Measurements from ENCODE around the gene TVP23A.
"Not testable (repeated sequence)": the region's sequence is repeated elsewhere in the genome, so short reads cannot be mapped to it uniquely, and the experiment has no call there.

The TVP23A gene

DNA sequence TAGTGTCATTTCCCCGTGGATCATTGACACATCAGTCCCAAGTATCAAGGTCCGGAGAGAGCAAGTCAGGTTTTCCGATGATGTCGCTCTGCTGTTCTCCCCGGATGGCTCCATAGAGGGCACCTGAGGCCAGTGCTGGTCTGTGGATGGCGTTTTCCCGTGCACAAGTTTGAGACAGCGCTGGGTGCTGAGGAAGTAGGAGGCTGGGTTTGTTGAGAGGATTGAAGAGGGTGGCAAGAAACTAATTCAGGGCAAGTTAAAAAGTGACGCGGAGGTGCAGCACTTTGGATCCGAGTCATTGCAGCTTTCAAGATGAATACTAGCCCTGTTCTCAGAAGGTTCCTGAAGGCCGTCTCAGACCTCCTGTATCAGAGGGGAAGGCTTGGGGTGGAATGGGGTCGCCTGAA lies 67.3 kb downstream of the TVP23A start:
- no peak for DNase-seq (ENCODE audit: low spot score)

DNA sequence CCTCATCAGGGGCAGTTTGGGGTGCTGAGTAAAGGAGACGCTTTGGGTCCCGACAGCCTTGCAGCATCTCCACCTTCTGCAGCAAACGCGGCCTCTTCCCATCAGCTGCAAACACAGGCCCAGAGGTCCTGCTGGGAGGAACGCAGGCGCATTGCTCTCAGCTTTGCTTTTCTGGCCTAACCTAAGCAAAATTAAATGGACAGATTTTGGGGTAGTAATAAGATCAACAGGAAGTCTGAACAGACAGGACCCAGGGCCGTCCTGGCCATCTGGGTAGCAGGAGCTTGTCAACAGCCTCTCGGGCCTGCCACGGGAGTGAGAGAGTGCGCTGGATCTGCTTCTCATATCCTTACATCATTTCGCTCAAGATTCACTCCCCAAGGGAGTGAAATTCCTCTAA lies 67.8 kb downstream of the TVP23A start:
- DNase-seq (ENCODE audit: low spot score): no peak

GRCh38 chr16:10745841-10746240 lies 72.8 kb downstream of the TVP23A start:
- no peak for DNase-seq (ENCODE audit: low spot score)

GRCh38 chr16:10744370-10745030 lies 74.1 kb downstream of the TVP23A start:
- DNase-seq (ENCODE audit: low spot score): no peak

GRCh38 chr16:10743610-10744369 lies 74.8 kb downstream of the TVP23A start, which contains the start of gene NUBP1:
TSS of gene NUBP1 (plus strand) at chr16:10743842. CDS start at chr16:10743864, 22 bp downstream.
- DNase-seq (ENCODE audit: low spot score): peak; percentile 97

DNA sequence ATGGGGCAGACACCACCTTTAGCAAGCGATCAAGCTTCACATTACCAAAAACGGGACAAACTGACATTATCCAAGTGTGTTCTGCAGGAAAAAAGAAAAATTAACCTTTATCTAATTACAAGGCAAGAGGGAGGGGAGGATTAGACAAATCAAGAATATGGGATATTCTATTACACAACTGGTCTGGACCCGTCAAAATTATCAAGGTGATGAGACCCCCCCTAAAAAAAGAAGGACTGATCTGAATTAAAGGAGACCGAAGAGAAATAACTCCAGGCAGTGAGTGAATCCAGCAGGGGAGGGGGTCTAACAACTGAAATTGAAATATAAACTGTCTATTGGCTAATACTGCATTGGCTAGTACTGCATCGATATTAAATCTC lies 75.4 kb downstream of the TVP23A start:
- no peak for DNase-seq (ENCODE audit: low spot score)

- no peak for DNase-seq (ENCODE audit: low spot score)
Observed at GRCh38 chr16:10741844-10742243, 76.8 kb downstream of the TVP23A start.

DNA sequence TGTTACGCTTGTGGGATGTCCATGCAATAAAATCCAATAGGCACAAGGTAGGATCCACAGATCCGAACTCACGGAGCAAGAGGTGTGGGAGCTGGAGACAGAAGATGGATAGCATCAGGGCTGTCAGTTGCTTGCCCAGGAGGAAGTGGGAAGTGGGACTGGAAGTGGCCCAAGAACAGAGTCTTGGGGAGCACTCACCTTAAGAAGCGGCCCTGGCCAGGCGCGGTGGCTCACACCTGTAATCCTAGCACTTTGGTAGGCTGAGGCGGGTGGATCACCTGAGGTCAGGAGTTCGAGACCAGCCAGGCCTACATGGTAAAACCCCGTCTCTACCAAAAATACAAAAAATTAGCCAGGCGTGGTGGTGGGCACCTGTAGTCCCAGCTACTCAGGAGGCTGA lies 77.3 kb downstream of the TVP23A start:
- DNase-seq (ENCODE audit: low spot score): not testable (repeated sequence)

DNA sequence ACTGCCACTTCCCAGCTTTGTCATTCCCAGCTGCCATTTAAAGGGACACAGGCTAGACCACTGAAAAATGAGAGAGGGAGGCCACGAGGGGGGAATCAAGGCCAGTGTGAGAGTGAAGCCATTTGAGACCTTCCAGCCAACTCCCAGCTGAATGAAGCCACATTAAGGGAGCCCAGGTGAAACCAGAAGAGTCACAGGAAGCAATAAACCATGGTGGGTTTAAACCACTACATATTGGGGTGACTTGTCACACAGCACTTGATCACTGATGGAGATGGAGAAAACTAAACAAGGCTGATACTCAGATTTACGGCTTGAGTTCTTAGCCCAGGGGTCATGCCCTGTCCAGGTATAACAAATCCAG lies 77.8 kb downstream of the TVP23A start:
- no peak for DNase-seq (ENCODE audit: low spot score)

DNA sequence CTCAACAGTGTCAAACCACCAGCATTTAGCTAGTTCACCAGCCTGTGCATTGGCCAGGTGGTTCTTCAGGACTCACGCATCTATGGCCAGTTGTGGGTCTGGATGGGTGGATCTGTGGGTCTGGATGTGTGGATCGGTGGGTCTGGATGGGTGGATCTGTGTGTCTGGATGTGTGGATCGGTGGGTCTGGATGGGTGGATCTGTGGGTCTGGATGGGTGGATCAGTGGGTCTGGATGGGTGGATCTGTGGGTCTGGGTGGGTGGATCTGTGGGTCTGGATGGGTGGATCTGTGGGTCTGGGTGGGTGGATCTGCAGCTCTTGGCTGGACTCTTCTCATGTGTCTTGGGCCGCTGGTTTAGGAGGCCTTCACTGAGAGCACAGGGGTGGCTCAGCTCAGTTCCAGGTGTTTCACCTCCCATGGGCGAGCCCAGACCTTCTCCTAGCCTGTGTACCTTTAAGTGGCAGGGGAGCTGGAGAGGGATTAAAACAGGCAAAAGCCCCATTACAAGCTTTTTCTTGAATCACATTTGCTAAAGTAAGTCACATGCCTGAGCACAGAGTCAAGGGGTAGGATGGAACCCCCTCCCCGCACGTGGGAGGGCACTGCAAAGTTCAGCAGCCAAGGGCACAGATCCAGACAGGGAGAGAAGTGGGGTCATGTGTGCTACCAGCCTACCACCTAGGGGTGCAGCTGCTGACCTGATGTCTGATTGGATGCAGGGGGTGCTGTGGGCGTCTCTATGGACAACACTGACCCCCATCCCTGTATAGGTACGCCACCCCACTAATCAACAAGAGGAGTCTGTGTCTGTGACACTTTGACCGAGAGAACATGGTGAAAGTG lies 78.4 kb downstream of the TVP23A start:
- no peak for DNase-seq (ENCODE audit: low spot score)

DNA sequence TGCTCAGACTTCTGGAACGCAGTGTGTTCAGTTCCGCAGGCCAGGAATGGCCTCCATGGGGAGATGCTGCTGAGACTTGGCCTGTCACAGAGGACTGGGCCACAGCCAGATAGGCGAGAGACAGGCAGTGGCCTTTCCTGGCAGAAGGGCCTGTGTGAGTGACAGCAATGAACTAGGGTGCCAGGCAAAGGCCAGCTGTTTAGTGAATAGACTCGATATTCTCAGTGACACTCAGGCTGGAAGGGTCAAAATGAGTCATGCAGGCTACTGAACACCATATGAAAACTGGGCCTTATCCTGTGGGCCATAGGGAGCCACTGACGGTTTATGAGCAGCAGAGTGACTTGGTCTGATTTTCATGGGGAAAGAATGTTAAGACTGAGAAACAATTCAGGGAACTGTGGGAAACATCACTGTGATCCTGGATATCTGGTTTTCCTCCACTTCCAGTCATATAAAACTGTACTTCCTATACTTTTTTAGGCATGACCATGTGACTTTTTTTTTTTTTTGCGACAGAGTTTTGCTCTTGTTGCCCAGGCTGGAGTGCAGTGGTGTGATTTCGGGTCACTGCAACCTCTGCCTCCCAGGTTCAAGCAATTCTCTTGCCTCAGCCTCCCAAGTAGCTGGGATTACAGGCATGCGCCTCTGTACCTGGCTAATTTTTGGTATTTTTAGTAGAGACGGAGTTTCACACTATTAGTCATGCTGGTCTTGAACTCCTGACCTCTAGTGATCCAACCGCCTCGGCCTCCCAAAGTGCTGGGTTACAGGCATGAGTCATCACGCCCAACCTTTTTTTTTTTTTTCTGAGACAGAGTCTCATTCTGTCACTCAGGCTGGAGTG lies 80.1 kb downstream of the TVP23A start:
- DNase-seq (ENCODE audit: low spot score): no peak

GRCh38 chr16:10737068-10737625 lies 81.4 kb downstream of the TVP23A start:
- peak; percentile 60 for DNase-seq (ENCODE audit: low spot score)

- no peak for DNase-seq (ENCODE audit: low spot score)
Observed at GRCh38 chr16:10731790-10732189, 86.8 kb downstream of the TVP23A start.

DNA sequence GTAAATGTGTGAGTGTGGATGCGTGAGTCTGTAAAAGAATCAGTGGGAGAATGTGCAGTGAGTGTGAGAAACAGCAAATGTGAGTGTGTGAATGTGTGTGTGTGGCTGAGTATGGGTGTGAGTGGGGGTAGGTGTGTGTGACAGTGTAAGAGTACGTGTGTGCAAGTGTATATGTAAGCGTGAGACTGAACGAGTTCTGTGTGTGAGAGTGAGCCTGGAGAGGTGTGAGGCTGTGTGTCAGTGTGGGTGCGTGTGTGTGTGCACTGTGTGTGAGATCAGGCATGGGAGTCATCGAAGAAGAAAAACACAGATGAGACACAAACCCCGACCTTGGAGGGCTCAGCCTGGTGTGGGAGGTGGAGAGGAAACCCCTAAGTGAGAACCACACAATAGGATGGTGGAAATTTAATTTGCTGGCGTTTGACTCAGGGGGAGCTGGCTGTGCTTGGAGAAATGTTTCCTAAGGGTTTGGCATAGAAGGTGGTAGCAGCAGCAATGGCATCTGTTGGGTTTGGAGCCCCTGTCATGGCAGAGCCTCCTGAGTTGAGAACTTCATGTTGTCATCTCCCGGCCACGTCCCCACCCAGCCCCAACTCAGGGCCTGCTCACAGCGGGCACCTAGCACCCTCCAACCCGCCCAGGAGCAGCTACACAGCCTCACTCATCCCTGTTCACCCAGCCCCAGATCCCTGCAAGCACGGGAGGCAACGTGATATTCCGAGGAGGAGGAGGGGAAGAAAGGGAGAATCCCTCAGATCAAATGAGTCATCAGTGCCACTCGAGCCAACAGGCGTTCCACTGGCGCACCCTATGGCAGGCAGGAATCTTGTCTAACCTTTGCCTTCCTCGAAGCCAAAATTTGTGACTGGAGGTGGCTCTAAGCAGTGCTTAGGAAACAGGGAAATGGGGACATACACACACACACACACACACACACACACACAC lies 89.2 kb downstream of the TVP23A start:
- no peak for DNase-seq (ENCODE audit: low spot score)

DNA sequence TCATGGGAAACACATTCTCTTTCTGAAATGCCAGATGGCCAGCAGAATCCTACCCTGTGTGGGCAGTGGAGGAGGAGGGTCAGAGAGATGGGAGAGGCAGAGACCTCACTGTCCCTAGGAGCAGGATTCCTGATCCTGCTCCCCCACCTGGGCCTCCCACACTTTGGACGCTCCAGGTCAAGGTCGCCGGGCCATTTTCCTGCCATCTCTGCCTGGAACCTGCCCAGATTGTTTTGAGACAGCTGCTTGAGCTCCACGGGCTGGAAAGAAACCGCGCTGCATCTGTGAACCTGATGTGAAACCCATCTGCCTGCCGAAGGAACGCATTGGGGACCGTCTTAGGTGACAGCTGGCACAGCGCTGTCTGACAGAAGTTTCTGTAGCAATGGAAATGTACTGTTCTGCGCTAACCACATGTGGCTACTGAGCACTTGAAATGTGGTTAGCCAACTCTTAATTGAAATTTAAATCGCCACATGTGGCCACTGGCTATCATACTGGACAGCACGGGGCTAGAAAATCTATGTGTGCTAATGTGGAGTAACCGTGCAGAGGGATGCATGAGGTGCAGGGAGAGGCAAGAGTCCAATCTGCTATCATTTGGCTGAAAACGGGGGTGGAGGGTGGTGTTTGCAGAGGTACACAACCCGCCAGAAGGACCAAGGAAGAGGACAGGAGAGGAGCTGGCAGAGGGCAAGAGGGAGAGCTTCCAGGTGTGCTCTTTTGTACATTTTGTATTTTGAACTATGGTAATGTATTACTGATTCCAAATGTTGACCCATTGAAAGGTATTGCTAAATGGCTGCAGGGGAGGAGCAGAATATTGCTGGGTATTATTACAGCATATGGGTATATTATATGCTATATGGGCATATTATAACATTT lies 90.3 kb downstream of the TVP23A start:
- no peak for DNase-seq (ENCODE audit: low spot score)

Measured in SK-N-DZ (cell line).